Daoy (cell line): ENCODE results near the gene TRAF3. TPM values are rescaled to one million over a fixed set of nuclear protein-coding genes. Genes with fewer than 3 reads are reported as not detected.
"Not testable (repeated sequence)": the region's sequence is repeated elsewhere in the genome, so short reads cannot be mapped to it uniquely, and the experiment has no call there.

Experiments
- DNase-seq: peaks from one replicate; pipeline ENCODE4 v3.0.0-alpha.2; 2015; ENCODE audit warnings: low read depth
- total RNA-seq: library from RNA; depleted of rRNA; stranded (reverse); fragments of >200 nt; shearing (Covaris generic); gene quantifications from 2 replicates; pipeline ENCODE4 v1.2.3, GENCODE V29; 2014

Gene TRAF3
- total RNA-seq, 1 experiment from 2014 or later: 35.7 TPM

- DNase-seq: no peak
Measured at GRCh38 chr14:102891556-102891955, 114.3 kb downstream of the TRAF3 start.

GRCh38 chr14:102892651-102893050 is 115.4 kb downstream of the TRAF3 start:
- DNase-seq: no peak

GRCh38 chr14:102893452-102893851 is 116.2 kb downstream of the TRAF3 start:
- no peak for DNase-seq

- DNase-seq: not testable (repeated sequence)
Measured at GRCh38 chr14:102896735-102897134, 119.5 kb downstream of the TRAF3 start.

- DNase-seq: no peak
Measured at GRCh38 chr14:102897299-102898027, 120.2 kb downstream of the TRAF3 start.

GRCh38 chr14:102898298-102898697 is 121.0 kb downstream of the TRAF3 start:
- no peak for DNase-seq

GRCh38 chr14:102898776-102899515 is 121.7 kb downstream of the TRAF3 start:
- no peak for DNase-seq

- no peak for DNase-seq
Measured at GRCh38 chr14:102899516-102899900, 122.3 kb downstream of the TRAF3 start.

GRCh38 chr14:102900631-102901571 is 123.7 kb downstream of the TRAF3 start:
- DNase-seq: no peak

DNA sequence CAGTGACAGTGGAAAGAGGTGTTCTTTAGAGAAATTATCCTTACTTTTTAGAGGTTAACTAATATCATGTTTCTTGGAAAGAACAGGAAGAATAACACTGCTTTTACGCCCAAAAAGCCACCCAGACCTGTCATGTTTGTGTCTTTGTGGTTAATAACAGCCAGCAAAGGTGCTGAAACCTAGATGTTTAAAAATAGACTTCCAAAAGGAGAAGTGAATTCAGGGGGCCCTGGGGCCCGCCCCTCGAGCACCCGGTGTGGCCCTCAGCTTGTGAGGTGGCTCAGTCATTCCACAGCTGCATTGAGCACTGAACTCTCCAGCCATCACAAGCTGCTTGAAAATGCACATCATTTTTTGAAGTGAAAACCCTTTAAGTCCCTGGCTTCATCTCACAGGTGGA is 124.4 kb downstream of the TRAF3 start:
- no peak for DNase-seq

DNA sequence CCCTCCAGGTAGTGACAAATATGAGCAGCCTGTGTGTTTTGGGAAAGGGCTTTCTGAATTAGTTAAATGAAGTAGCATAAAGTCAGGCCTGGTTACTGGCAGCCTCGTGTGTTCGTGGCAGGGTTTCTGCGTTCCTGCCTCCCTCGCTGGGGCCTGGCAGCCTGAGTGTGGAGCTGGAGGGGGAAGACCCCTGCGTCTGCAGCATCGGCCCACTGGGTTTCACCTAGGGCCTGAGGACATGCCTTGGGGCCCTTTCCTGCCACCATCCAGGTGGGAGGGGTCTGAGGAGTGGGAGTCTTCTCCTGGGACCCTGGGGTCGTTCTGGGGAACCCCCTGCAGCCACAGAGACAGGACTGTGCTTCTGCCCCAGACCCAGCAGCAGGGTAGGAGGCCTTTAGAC is 124.8 kb downstream of the TRAF3 start:
- DNase-seq: no peak

DNA sequence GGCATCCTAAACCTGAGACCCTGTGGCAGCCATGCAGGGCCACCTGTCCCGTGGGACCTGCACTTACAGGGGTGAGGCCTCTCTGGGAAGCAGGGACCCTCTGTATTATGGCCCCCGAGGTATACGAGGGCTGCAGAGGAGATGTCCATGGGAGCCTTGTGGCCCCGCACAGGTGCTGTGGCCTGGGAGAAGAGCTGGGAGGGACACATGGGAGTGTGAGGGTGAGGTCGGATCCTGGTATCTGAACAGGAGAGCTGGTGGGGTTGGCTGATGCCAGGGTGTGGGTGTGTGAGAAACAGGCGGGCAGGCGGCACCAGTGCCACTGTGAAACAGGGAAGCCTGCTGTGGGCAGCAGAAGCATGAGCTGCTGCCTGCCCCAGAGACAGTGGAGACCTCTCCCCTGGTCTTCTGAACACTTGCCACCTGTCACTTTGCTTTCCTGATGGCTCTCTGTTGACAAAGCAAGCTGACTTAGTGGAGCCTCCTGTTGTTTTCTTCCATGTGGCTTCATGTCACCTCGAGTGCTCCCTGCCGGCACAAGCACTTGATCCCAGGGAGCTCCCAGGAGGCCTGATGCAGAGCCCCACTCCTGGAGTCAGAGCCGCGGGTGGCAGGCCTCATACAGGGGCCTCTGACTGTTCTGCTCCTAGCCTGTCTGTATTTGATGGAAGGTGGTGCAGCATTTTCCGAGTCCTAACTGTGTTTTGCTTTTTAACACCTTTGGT is 125.4 kb downstream of the TRAF3 start:
- no peak for DNase-seq

GRCh38 chr14:102903248-102903888 is 126.1 kb downstream of the TRAF3 start:
- DNase-seq: no peak

- DNase-seq: no peak
Measured at GRCh38 chr14:102903889-102904512, 126.8 kb downstream of the TRAF3 start.

DNA sequence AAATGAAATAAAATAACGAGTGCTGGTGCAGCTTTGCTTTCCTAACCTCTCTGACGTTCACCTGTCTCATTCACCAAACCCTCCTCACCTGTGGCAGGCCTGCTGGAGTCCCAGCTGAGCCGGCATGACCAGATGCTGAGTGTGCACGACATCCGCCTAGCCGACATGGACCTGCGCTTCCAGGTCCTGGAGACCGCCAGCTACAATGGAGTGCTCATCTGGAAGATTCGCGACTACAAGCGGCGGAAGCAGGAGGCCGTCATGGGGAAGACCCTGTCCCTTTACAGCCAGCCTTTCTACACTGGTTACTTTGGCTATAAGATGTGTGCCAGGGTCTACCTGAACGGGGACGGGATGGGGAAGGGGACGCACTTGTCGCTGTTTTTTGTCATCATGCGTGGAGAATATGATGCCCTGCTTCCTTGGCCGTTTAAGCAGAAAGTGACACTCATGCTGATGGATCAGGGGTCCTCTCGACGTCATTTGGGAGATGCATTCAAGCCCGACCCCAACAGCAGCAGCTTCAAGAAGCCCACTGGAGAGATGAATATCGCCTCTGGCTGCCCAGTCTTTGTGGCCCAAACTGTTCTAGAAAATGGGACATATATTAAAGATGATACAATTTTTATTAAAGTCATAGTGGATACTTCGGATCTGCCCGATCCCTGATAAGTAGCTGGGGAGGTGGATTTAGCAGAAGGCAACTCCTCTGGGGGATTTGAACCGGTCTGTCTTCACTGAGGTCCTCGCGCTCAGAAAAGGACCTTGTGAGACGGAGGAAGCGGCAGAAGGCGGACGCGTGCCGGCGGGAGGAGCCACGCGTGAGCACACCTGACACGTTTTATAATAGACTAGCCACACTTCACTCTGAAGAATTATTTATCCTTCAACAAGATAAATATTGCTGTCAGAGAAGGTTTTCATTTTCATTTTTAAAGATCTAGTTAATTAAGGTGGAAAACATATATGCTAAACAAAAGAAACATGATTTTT is 128.2 kb downstream of the TRAF3 start:
- DNase-seq: no peak

DNA sequence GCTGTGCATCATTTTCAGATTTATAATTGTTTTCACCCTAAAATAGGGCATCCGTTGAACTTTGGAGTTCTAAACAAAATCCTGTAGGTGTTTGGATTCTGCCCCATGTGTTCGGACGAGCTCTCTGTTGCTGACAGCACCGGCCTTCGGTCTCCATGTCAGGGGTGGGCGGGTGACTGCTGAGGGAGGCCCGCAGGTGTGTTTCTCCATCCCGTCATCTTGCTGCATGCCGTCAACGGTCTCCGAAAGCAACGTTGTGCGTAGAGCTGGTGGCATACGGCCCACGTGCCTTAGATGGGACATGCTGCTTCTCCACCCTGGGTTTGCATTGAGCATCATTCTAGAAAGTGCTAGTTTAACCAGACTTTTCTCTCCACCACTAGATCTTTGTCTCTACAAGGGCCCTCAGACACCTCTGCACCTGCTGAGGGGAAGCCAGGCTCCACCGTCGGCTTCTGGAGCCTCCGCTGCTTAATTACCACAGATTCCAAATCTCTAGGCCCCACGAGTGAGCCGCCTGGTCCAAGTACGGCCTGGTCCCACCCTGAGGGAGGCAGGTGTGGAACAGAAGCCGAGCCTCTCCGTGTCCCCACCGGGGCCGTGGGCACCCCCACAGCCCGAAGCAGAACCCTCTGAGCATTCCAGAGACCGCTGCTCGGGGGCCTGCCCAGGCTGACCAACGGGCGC is 129.5 kb downstream of the TRAF3 start:
- DNase-seq: no peak

DNA sequence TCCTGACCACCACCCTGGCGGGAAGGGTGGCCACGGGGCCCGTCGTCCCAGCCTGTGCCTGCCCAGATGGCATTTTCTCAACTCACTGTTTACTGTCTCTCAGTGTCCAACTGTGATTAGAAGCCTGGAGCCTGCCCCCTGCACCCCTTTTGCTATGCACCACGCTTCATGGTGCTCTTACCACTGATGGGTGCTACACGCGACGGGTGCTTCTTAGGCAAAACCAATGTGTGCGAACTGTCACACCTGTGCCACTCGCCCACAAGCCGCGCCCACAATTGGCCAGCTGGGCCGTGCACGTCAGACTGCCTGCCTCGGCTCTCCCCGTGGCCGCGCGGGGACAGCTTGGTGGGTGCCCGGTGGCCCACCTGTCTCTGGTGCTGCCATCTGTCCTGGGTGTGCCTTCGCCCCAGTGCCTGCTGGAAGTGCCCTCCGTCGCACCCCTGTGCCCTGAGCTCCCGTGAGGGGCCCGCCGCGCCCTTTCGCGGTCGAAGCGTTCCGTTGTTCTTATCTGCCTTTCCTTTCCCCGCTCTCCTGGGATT is 130.1 kb downstream of the TRAF3 start:
- no peak for DNase-seq

DNA sequence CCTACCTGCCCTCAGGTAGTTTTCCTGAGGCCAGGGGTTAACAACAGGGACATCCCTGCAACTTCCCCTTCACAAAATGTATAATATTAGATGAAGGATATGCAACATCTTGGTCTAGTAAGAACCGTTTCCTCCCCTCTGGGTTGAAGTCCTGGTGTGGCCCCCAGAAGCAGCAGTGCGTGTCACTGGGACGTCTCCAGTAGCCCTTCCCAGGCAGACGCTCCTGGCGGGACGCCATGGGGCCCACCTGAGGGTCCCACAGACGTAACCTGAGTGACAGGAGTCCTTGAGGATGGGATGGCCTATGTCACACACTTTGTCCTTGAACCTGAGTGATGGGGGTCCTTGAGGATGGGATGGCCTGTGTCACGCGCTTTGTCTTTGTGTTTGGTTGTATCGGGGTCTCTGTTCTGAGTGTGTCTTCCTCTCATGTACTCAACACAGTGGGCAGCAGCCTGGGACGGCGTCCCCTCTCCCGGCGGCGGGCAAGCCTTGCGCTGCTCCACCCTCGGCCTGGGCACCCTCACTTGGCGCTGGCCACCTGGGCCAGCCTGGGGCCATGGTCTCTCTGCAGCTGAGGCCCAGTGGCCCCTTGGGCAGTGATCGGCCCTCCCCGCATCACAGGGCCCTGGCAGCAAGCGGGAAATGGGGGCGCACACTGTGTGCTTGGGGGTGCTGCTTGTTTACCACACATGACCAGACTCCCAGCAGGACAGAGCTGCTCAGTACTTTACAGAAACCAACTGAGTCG is 130.9 kb downstream of the TRAF3 start:
- DNase-seq: no peak
